ENCODE measurements around the gene TCTN2.

The TCTN2 gene

DNA sequence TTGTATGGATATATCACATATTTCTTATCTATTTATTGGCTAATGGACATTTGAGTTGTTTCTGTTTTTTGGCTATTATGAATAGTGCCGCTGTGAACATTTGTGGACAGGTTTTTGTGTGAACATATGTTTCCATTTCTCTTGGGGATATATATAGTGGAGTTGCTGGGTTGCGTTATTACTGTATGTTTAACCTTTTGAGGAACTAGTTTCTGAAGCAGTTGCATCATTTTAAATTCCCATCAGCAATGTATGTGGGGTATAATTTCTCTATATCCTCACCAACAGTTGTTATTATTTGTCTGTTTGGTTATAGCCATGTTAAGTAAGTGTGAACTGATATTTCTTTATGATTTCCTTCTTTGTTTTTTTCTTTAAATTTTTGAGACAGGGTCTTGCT is 10.7 kb downstream of the TCTN2 start:
- no peak for DNase-seq (ENCODE audit: low read depth)

GRCh38 chr12:123683964-123684363 is 13.1 kb downstream of the TCTN2 start:
- no peak for DNase-seq (ENCODE audit: low read depth)

More for the DNA sequence above, 10.7 kb downstream of the TCTN2 start:
- no peak overlapping the region for H3K4me3 ChIP-seq (ENCODE audit: low read depth, low read length)

DNA sequence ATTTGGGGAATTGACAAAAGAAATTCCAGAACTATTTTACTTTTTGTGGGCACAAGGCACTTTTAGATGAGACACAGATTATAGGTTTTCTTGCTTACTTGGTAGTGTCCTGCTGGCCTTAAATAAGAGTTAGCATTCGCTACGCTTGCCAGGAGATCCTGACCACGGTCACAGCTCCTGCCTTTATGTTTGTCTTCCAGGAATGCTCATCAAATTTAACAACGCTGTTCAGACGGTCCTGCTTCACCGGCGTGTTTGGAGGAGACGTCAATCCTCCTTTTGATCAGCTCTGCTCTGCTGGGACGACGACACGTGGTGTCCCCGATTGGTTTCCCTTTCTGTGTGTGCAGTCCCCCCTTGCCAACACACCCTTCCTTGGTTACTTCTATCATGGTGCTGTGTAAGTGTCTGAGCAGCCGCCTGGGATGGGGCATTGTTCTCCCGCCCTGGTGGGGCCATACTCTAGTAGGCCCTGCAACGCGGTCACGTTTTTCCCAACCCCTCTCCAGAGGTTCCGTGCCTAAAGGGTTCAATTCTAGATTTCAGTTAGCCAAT is 15.8 kb downstream of the TCTN2 start:
- H3K4me3 ChIP-seq (ENCODE audit: low read depth, low read length), result no peak overlapping the region
- DNase-seq (ENCODE audit: low read depth), result no peak

More at GRCh38 chr12:123683964-123684363, 13.1 kb downstream of the TCTN2 start:
- H3K4me3 ChIP-seq (ENCODE audit: low read depth, low read length), result no peak overlapping the region

GRCh38 chr12:123690191-123690840 is 19.4 kb downstream of the TCTN2 start:
- no peak for DNase-seq (ENCODE audit: low read depth)
- no peak overlapping the region for H3K4me3 ChIP-seq (ENCODE audit: low read depth, low read length)

GRCh38 chr12:123696207-123696606 is 25.3 kb downstream of the TCTN2 start:
- no peak overlapping the region for H3K4me3 ChIP-seq (ENCODE audit: low read depth, low read length)
- DNase-seq (ENCODE audit: low read depth), result no peak

DNA sequence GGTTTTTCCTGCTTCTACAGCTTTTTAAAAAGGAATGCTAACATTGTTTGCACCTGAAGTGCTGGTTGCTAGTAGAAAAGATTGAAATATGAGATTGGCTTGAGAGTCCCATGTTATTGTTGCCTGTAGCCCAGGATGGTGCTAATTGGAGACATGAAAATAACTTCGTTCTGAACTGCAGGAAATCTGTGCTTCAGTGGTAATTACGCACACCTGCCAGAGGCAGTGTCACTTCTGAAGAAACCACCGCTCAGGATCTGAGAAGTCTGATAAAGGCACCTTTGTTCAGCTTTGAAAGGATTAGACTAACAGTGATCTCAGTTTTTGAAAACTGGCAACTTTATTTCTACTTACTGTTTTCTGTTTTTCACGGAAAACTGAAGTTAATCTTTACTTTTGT is 25.7 kb downstream of the TCTN2 start:
- H3K4me3 ChIP-seq (ENCODE audit: low read depth, low read length), result no peak overlapping the region
- DNase-seq (ENCODE audit: low read depth), result no peak

GRCh38 chr12:123705935-123706334 is 35.0 kb downstream of the TCTN2 start:
- H3K4me3 ChIP-seq (ENCODE audit: low read depth, low read length), result no peak overlapping the region
- no peak for DNase-seq (ENCODE audit: low read depth)

GRCh38 chr12:123707466-123707865 is 36.6 kb downstream of the TCTN2 start:
- no peak overlapping the region for H3K4me3 ChIP-seq (ENCODE audit: low read depth, low read length)
- no peak for DNase-seq (ENCODE audit: low read depth)

GRCh38 chr12:123712780-123713319 is 41.9 kb downstream of the TCTN2 start:
- DNase-seq (ENCODE audit: low read depth), result no peak
- peak overlapping the region; percentile 92 for H3K4me3 ChIP-seq (ENCODE audit: low read depth, low read length)

DNA sequence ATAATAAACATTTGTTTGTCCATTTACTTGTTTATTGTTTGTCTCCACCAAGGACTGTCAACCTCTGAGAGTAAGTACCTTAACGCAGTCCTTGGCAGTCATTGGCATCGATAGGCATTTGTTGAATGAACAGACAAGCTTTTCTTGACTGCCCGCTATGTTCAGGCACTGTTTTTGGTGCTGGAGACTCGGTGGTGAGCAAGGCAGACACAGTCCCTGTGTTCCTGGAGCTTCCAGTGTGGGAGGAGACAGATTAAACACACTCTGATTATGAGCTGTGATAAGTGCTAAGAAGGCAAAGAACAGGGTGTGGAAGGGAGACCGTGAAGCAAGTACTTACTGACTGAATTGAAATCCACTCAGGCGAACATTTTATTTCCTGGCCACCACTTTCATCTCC is 42.5 kb downstream of the TCTN2 start:
- no peak for DNase-seq (ENCODE audit: low read depth)
- peak overlapping the region; percentile 92 for H3K4me3 ChIP-seq (ENCODE audit: low read depth, low read length)

- H3K4me3 ChIP-seq (ENCODE audit: low read depth, low read length), result no peak overlapping the region
- no peak for DNase-seq (ENCODE audit: low read depth)
Measured at GRCh38 chr12:123713823-123714585, 43.1 kb downstream of the TCTN2 start.

DNA sequence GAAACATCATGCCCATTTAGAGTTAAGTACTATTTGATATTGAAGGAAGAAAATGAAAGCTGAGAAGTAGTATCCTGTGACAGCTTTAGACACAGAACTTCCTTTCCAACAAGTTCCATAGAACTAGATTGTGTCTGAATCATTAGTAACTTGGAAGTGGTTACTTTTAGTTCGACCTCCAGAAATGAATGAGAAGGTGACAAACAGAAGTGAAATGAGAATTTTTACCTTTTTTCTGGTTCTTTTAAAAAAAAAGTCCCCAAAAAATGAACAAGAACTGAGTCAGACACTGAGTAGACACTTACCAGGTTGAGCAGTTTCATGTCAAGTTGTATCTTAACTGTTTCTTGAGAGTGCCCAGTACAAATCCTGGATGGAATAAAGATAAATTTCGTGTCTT is 44.3 kb downstream of the TCTN2 start:
- DNase-seq (ENCODE audit: low read depth), result no peak
- H3K4me3 ChIP-seq (ENCODE audit: low read depth, low read length), result no peak overlapping the region

- no peak overlapping the region for H3K4me3 ChIP-seq (ENCODE audit: low read depth, low read length)
Measured at GRCh38 chr12:123717350-123717749, 46.4 kb downstream of the TCTN2 start.

DNA sequence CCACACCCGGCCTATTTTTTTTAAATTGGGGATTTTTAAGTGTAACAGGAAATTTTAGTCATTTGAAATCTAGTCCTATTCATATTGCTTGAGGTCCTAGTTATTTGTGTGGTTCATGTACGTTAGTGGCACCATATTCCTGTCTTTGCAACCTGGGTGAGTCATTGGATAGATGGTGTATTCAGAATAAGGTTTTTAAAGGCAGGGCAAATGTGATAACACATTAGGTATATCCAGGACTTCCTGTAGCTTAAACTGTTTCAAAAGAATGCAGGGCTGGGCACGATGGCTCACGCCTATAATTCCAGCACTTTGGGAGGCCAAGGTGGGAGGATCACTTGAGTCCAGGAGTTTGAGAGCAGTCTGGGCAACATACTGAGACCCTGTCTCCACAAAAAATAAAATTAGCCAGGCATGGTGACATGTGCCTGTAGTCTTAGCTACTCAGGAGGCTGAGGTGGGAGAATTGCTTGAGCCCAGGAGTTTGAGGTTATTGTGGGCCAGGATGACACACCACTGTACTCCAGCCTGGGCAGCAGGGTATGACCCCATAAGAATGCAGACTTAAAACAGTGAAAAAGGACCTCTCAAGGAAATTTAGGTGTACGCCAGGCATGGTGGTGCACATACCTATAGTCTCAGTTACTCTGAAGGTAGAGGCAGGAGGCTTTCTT is 49.4 kb downstream of the TCTN2 start:
- H3K4me3 ChIP-seq (ENCODE audit: low read depth, low read length), result no peak overlapping the region
- no peak for DNase-seq (ENCODE audit: low read depth)

More at GRCh38 chr12:123717350-123717749, 46.4 kb downstream of the TCTN2 start:
- no peak for DNase-seq (ENCODE audit: low read depth)

DNA sequence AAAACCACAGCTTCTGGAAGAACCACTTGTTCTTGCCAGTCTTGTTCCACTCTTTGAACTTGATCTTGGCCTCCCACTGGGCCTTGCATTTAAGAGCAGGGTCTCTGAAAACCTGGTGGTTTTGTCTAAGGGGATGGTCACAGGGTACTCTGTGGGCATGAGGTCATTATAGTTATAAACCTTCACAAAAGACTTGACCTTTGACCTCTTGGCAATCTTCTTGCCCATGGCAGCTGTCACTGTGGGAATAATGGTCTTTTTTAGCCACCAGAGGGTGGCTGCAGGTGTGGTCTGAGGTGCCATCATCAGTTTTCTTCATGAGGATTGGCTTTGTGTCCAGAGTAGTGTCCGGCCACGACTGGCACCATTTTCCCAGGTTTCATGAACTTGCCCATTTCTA is 50.3 kb downstream of the TCTN2 start:
- no peak overlapping the region for H3K4me3 ChIP-seq (ENCODE audit: low read depth, low read length)
- DNase-seq (ENCODE audit: low read depth), result no peak

DNA sequence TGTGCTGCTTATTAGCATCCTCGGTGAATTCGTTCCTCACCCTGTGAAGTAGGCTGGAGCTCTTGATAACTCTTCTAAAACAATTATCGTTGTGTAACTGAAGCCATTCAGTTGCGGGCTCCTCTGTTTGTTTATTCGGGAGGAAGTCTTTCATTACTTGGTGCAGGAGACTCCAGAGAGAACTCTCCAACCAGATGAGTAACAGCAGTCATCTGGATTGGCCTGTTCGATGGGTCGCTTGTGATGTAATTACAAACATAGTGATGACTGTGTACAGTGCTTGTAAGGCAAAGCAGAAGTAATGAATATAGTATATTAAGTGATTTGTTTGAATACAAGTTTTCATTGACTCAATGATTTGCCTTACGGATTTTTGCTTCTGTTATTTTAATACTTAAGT is 52.1 kb downstream of the TCTN2 start:
- H3K4me3 ChIP-seq (ENCODE audit: low read depth, low read length), result no peak overlapping the region
- no peak for DNase-seq (ENCODE audit: low read depth)

DNA sequence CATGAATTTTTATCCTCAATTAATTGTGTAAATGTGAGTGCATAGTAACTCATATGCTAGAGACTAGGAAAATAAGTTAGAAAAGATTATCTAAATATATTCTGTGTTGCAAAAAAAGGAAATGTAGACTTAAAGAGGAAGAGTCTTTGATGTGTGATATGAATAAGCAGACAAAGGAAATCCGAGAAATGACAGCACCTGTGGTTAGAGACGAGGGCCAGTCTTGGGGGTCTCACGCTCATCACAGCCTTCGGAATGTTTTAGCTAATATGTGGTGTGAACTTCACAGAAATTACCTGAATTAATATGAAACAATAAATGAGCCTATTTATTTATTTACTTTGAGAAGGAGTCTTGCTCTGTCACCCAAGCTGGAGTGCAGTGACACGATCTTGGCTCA is 52.9 kb downstream of the TCTN2 start:
- no peak overlapping the region for H3K4me3 ChIP-seq (ENCODE audit: low read depth, low read length)
- no peak for DNase-seq (ENCODE audit: low read depth)

DNA sequence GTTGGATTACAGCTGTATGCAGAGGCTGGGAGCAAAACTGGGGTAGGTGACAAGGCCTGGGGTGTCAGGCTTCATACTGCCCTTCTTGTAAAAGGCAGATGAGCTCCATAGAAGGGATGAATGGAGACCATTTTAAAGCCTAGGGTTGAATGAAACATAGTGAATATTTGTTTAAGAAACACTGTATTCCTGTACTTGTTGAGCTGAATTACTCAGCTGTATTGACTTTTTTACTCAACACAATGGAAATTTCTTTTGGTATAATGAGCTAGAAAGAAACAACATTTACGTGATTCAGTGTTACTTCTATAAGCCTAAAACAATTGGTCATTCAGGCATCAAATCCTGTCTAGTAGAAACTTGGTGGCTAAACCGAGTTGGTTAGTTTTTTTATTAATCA is 55.3 kb downstream of the TCTN2 start:
- no peak for DNase-seq (ENCODE audit: low read depth)
- H3K4me3 ChIP-seq (ENCODE audit: low read depth, low read length), result no peak overlapping the region

- no peak for DNase-seq (ENCODE audit: low read depth)
- H3K4me3 ChIP-seq (ENCODE audit: low read depth, low read length), result no peak overlapping the region
Measured at GRCh38 chr12:123726962-123727361, 56.0 kb downstream of the TCTN2 start.

GRCh38 chr12:123727878-123728277 is 57.0 kb downstream of the TCTN2 start:
- no peak overlapping the region for H3K4me3 ChIP-seq (ENCODE audit: low read depth, low read length)
- no peak for DNase-seq (ENCODE audit: low read depth)

Data from skeletal muscle cell (primary cell).